Thyroid gland (tissue), 4 donors: ENCODE results near the gene TMEM41A.

Source experiments
- CTCF ChIP-seq, 6 experiments: fragments of 200-600 bp in 3 of 6; fragments of 450-650 bp in 3 of 6; sonication (generic) in 3 of 6; IDR thresholded peaks; one replicate each; pipeline ENCODE4 v1.5.1; 2016 to 2019; ENCODE audit warnings: antibody characterized with exemption in 6 of 6, mild to moderate bottlenecking in 2 of 6, inconsistent platforms in 1 of 6, moderate library complexity in 1 of 6
- POLR2A ChIP-seq, 2 donors: fragments of 450-650 bp; IDR thresholded peaks; one replicate each; pipeline ENCODE4 v1.6.1; 2017; ENCODE audit warnings: antibody characterized with exemption in 2 of 2, mild to moderate bottlenecking in 2 of 2, moderate library complexity in 1 of 2

GRCh38 chr3:185526349-185526951 lies 27.6 kb upstream of the TMEM41A start:
- TF ChIP-seq CTCF (IDR thresholded peaks at IDR 0.05) (no peak), POLR2A (IDR thresholded peaks at IDR 0.05) (no peak)
